Measurements from ENCODE around the gene ALDH1B1. TPM values are rescaled to one million over a fixed set of nuclear protein-coding genes. Genes with fewer than 3 reads are reported as not detected.

ALDH1B1 gene
- total and polyA plus RNA-seq, 2 of the 13 experiments (the other 11 are each of a cell fraction or from before 2014, with no cell fraction given), result 45.1 to 125 TPM

DNA sequence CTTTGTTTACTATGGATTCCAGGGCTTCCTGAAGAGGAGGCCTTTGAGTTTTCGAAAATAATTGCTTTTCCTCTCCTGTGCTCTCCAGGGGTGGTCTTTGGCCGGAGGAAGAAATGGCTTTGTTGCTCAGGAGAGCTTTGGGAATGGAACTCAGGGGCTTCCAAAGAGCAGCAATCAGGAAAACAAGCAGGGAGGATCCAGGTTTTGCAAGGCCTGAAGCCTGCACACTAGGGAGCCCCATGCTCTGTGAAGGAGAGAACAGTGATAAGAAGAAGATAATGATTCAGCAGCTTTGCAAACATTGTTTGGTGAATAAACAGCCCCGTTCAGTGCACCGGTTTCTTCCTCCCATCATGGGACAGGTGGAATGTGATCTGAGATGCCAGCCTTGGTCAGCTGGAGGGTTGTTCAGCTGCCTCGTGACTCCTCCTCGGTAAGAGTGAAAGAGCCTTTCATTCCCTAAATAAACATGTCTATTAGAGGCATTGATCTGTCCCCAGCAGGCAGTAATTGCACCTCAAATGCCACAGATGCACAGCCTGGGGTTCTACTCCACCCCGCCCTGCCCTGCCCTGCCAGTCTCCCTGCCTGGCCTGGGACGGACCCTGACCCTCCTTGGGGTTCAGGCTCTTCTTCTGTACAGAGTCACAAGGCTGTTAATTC, 11.5 kb upstream of the ALDH1B1 start (continued):
- TF ChIP-seq, protein P1, sequence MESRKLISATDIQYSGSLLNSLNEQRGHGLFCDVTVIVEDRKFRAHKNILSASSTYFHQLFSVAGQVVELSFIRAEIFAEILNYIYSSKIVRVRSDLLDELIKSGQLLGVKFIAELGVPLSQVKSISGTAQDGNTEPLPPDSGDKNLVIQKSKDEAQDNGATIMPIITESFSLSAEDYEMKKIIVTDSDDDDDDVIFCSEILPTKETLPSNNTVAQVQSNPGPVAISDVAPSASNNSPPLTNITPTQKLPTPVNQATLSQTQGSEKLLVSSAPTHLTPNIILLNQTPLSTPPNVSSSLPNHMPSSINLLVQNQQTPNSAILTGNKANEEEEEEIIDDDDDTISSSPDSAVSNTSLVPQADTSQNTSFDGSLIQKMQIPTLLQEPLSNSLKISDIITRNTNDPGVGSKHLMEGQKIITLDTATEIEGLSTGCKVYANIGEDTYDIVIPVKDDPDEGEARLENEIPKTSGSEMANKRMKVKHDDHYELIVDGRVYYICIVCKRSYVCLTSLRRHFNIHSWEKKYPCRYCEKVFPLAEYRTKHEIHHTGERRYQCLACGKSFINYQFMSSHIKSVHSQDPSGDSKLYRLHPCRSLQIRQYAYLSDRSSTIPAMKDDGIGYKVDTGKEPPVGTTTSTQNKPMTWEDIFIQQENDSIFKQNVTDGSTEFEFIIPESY (CRISPR knock-in tag; IDR thresholded peaks at IDR 0.05), result peak; percentile 64; the same call in 1 of the 2 replicates
- TF ChIP-seq NFIC (IDR thresholded peaks at IDR 0.05; ENCODE audit: low read length) (no peak; the same call in 1 of the 2 replicates), TOE1 (CRISPR knock-in tag; IDR thresholded peaks at IDR 0.05) (no peak), SOX13 (IDR thresholded peaks at IDR 0.05) (peak; percentile 74; the same call in 1 of the 2 replicates), SOX13 (CRISPR knock-in tag; conservative IDR thresholded peaks at IDR 0.05 in 1 of 2, IDR thresholded peaks at IDR 0.05 in 1 of 2) (peak in 1 of 2 experiments; percentile 88; a peak in 2 of 4 replicates), MEIS1 (CRISPR knock-in tag; IDR thresholded peaks at IDR 0.05; ENCODE audit: borderline replicate concordance) (peak; percentile 60; the same call in 1 of the 2 replicates), ZNF709 (CRISPR knock-in tag; IDR thresholded peaks at IDR 0.05) (no peak; the same call in 1 of the 2 replicates), MAFG (CRISPR knock-in tag; IDR thresholded peaks at IDR 0.05) (no peak), ZNF816 (CRISPR knock-in tag; IDR thresholded peaks at IDR 0.05; ENCODE audit: borderline replicate concordance) (no peak), JDP2 (CRISPR knock-in tag; IDR thresholded peaks at IDR 0.05; ENCODE audit: borderline replicate concordance) (no peak; the same call in 1 of the 2 replicates), TBP (CRISPR knock-in tag; IDR thresholded peaks at IDR 0.05) (no peak), SCMH1 (CRISPR knock-in tag; IDR thresholded peaks at IDR 0.05; ENCODE audit: borderline replicate concordance) (no peak), ZNF510 (CRISPR knock-in tag; IDR thresholded peaks at IDR 0.05; ENCODE audit: low read depth) (no peak), NCOR1 (IDR thresholded peaks at IDR 0.05; ENCODE audit: borderline replicate concordance, low read length) (peak; percentile 77; the same call in 1 of the 2 replicates), ZMYM2 (CRISPR knock-in tag; IDR thresholded peaks at IDR 0.05) (no peak; the same call in 1 of the 2 replicates), SKI (IDR thresholded peaks at IDR 0.05; ENCODE audit: partially characterized antibody) (peak; percentile 46), ZNF33A (CRISPR knock-in tag; IDR thresholded peaks at IDR 0.05; ENCODE audit: borderline replicate concordance) (no peak), ZNF780A (CRISPR knock-in tag; IDR thresholded peaks at IDR 0.05) (no peak)
- TF ChIP-seq, protein P2, sequence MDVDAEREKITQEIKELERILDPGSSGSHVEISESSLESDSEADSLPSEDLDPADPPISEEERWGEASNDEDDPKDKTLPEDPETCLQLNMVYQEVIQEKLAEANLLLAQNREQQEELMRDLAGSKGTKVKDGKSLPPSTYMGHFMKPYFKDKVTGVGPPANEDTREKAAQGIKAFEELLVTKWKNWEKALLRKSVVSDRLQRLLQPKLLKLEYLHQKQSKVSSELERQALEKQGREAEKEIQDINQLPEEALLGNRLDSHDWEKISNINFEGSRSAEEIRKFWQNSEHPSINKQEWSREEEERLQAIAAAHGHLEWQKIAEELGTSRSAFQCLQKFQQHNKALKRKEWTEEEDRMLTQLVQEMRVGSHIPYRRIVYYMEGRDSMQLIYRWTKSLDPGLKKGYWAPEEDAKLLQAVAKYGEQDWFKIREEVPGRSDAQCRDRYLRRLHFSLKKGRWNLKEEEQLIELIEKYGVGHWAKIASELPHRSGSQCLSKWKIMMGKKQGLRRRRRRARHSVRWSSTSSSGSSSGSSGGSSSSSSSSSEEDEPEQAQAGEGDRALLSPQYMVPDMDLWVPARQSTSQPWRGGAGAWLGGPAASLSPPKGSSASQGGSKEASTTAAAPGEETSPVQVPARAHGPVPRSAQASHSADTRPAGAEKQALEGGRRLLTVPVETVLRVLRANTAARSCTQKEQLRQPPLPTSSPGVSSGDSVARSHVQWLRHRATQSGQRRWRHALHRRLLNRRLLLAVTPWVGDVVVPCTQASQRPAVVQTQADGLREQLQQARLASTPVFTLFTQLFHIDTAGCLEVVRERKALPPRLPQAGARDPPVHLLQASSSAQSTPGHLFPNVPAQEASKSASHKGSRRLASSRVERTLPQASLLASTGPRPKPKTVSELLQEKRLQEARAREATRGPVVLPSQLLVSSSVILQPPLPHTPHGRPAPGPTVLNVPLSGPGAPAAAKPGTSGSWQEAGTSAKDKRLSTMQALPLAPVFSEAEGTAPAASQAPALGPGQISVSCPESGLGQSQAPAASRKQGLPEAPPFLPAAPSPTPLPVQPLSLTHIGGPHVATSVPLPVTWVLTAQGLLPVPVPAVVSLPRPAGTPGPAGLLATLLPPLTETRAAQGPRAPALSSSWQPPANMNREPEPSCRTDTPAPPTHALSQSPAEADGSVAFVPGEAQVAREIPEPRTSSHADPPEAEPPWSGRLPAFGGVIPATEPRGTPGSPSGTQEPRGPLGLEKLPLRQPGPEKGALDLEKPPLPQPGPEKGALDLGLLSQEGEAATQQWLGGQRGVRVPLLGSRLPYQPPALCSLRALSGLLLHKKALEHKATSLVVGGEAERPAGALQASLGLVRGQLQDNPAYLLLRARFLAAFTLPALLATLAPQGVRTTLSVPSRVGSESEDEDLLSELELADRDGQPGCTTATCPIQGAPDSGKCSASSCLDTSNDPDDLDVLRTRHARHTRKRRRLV (CRISPR knock-in tag; IDR thresholded peaks at IDR 0.05), result no peak
- TF ChIP-seq, protein P3, sequence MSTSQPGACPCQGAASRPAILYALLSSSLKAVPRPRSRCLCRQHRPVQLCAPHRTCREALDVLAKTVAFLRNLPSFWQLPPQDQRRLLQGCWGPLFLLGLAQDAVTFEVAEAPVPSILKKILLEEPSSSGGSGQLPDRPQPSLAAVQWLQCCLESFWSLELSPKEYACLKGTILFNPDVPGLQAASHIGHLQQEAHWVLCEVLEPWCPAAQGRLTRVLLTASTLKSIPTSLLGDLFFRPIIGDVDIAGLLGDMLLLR (CRISPR knock-in tag; IDR thresholded peaks at IDR 0.05), result no peak
- TF ChIP-seq, protein P4, sequence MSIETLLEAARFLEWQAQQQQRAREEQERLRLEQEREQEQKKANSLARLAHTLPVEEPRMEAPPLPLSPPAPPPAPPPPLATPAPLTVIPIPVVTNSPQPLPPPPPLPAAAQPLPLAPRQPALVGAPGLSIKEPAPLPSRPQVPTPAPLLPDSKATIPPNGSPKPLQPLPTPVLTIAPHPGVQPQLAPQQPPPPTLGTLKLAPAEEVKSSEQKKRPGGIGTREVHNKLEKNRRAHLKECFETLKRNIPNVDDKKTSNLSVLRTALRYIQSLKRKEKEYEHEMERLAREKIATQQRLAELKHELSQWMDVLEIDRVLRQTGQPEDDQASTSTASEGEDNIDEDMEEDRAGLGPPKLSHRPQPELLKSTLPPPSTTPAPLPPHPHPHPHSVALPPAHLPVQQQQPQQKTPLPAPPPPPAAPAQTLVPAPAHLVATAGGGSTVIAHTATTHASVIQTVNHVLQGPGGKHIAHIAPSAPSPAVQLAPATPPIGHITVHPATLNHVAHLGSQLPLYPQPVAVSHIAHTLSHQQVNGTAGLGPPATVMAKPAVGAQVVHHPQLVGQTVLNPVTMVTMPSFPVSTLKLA (IDR thresholded peaks at IDR 0.05), result no peak

All from HepG2 (cell line).